Breast epithelium (tissue), 3 donors: ENCODE results near the gene NUP88.

Source experiments
- POLR2A ChIP-seq: fragments of 450-650 bp; IDR thresholded peaks from one replicate; pipeline ENCODE4 v1.6.1; 2016; ENCODE audit warnings: antibody characterized with exemption, mild to moderate bottlenecking, moderate library complexity
- POLR2AphosphoS5 ChIP-seq, 3 donors: sonication (generic); formaldehyde crosslinking; IDR thresholded peaks; one replicate each; pipeline ENCODE4 v1.6.1; 2017; ENCODE audit warnings: antibody characterized with exemption in 3 of 3
- TF ChIP-seq, protein P1 (sequence below), 3 donors: fragments of 450-650 bp; IDR thresholded peaks; one replicate each; pipeline ENCODE4 v1.5.1; 2016 to 2017; ENCODE audit warnings: antibody characterized with exemption in 3 of 3, mild to moderate bottlenecking in 3 of 3, moderate library complexity in 3 of 3

- TF ChIP-seq, protein P1, sequence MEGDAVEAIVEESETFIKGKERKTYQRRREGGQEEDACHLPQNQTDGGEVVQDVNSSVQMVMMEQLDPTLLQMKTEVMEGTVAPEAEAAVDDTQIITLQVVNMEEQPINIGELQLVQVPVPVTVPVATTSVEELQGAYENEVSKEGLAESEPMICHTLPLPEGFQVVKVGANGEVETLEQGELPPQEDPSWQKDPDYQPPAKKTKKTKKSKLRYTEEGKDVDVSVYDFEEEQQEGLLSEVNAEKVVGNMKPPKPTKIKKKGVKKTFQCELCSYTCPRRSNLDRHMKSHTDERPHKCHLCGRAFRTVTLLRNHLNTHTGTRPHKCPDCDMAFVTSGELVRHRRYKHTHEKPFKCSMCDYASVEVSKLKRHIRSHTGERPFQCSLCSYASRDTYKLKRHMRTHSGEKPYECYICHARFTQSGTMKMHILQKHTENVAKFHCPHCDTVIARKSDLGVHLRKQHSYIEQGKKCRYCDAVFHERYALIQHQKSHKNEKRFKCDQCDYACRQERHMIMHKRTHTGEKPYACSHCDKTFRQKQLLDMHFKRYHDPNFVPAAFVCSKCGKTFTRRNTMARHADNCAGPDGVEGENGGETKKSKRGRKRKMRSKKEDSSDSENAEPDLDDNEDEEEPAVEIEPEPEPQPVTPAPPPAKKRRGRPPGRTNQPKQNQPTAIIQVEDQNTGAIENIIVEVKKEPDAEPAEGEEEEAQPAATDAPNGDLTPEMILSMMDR (IDR thresholded peaks at IDR 0.05): no peak
- no peak for TF ChIP-seq POLR2A
- TF ChIP-seq POLR2AphosphoS5 (IDR thresholded peaks at IDR 0.05): no peak
These were observed 55.3 kb downstream of the NUP88 start for GRCh38 chr17:5364156-5364555.
